B cell (primary cell): ENCODE data around the gene UBFD1. TPM values are rescaled to one million over a fixed set of nuclear protein-coding genes. Genes with fewer than 3 reads are reported as not detected.

Experiments
- ATAC-seq: fragments of 200-7000 bp; cut with Tn5 transposase; one replicate; pipeline ENCODE4 v1.10.0; 2021; ENCODE audit warnings: low read depth, mild to moderate bottlenecking, moderate number of reproducible peaks, moderate library complexity
- CTCF ChIA-PET: fragments of 350-600 bp; sonication (Branson Sonifier 250); formaldehyde crosslinking; loops from one replicate; lab custom pipeline; 2021; ENCODE audit warnings: antibody characterized with exemption, inconsistent platforms; lab: Charles Lee
- POLR2A ChIA-PET: fragments of 350-600 bp; sonication (Branson Sonifier 250); formaldehyde crosslinking; loops from one replicate; lab custom pipeline; 2021; ENCODE audit warnings: antibody characterized with exemption; lab: Charles Lee
- DNase-seq: peaks from one replicate; pipeline ENCODE4 v3.0.0; 2013
- H2AFZ ChIP-seq: 2 replicates; pipeline ENCODE4 v1.6.1; 2012; ENCODE audit warnings: mild to moderate bottlenecking, low read depth, low read length; ENCODE audit not compliant: insufficient read depth, poor library complexity, severe bottlenecking
- H3K27ac ChIP-seq, 2 donors: 1 replicate in 1 of 2; 2 replicates in 1 of 2; pipeline ENCODE4 v1.5.1; 2012 to 2013; ENCODE audit warnings: low read length in 2 of 2, mild to moderate bottlenecking in 2 of 2, moderate library complexity in 1 of 2
- H3K27me3 ChIP-seq, 4 experiments: fragments of 200-600 bp in 1 of 4; sonication (generic) in 1 of 4; replicated peaks in 1 of 4; 1 replicate in 2 of 4; 2 replicates in 2 of 4; pipeline versions ENCODE4 v1.6.1 to v1.7.0; 2013 to 2016; ENCODE audit warnings: low read length in 3 of 4, mild to moderate bottlenecking in 2 of 4, mixed read lengths in 1 of 4, moderate library complexity in 1 of 4; ENCODE audit not compliant: insufficient read depth in 4 of 4, control insufficient read depth in 3 of 4; ENCODE audit errors: control extremely low read depth in 1 of 4
- H3K36me3 ChIP-seq, 2 experiments: replicated peaks in 1 of 2; 1 replicate in 1 of 2; 2 replicates in 1 of 2; pipeline versions ENCODE4 v1.6.1 to v1.7.1; 2013; ENCODE audit warnings: low read length in 1 of 2; ENCODE audit not compliant: insufficient read depth in 2 of 2, control insufficient read depth in 1 of 2; ENCODE audit errors: control extremely low read depth in 1 of 2, extremely low read depth in 1 of 2
- H3K4me1 ChIP-seq, 2 donors: fragments of 200-600 bp in 1 of 2; sonication (generic) in 1 of 2; 1 replicate in 1 of 2; 2 replicates in 1 of 2; pipeline versions ENCODE4 v1.5.1 to v1.6.1; 2013 to 2017; ENCODE audit warnings: low read length in 2 of 2; ENCODE audit not compliant: control insufficient read depth in 2 of 2, insufficient read depth in 2 of 2
- H3K4me2 ChIP-seq: replicated peaks from 2 replicates; pipeline ENCODE3; 2012; ENCODE audit warnings: mild to moderate bottlenecking, low read depth, low read length; ENCODE audit not compliant: poor library complexity, severe bottlenecking
- H3K4me3 ChIP-seq, 5 experiments: fragments of 200-600 bp in 1 of 5; sonication (generic) in 1 of 5; 1 replicate in 3 of 5; 2 replicates in 2 of 5; pipeline versions ENCODE4 v1.5.1 to v1.7.0; 2011 to 2016; ENCODE audit warnings: low read length in 4 of 5, mild to moderate bottlenecking in 4 of 5, low read depth in 2 of 5, control low read depth in 1 of 5, moderate library complexity in 1 of 5; ENCODE audit not compliant: insufficient read depth in 1 of 5; ENCODE audit errors: control extremely low read depth in 1 of 5, extremely low read depth in 1 of 5
- H3K79me2 ChIP-seq: fragments of 200-600 bp; sonication (generic); one replicate; pipeline ENCODE4 v1.6.0; 2016; ENCODE audit warnings: low read length; ENCODE audit not compliant: control insufficient read depth, insufficient read depth
- H3K9ac ChIP-seq: fragments of 200-600 bp; sonication (generic); 2 replicates; pipeline ENCODE4 v1.6.1; 2017; ENCODE audit warnings: mild to moderate bottlenecking, low read length, moderate library complexity
- H3K9me3 ChIP-seq, 3 donors: one replicate each; pipeline versions ENCODE4 v1.6.1 to v1.7.1; 2013; ENCODE audit warnings: low read length in 2 of 3; ENCODE audit not compliant: control insufficient read depth in 2 of 3, insufficient read depth in 1 of 3; ENCODE audit errors: control extremely low read depth in 1 of 3
- H4K20me1 ChIP-seq: 2 replicates; pipeline ENCODE4 v1.6.0; 2012; ENCODE audit warnings: mild to moderate bottlenecking, low read length; ENCODE audit not compliant: insufficient read depth, control insufficient read depth, poor library complexity, severe bottlenecking
- H3K27ac Mint-ChIP-seq: one replicate; pipeline ENCODE4 v1.8.0; 2021; ENCODE audit warnings: mixed read lengths
- H3K27me3 Mint-ChIP-seq: one replicate; pipeline ENCODE4 v1.8.0; 2021; ENCODE audit warnings: mixed read lengths
- H3K4me1 Mint-ChIP-seq: one replicate; pipeline ENCODE4 v1.8.0; 2021; ENCODE audit warnings: mixed read lengths
- H3K4me3 Mint-ChIP-seq: one replicate; pipeline ENCODE4 v1.8.0; 2021; ENCODE audit warnings: mixed read lengths
- H3K9me3 Mint-ChIP-seq: one replicate; pipeline ENCODE4 v1.8.0; 2022; ENCODE audit warnings: mixed read lengths; ENCODE audit not compliant: insufficient read depth
- EZH2 ChIP-seq: IDR thresholded peaks from 2 replicates; pipeline ENCODE4 v1.6.1; 2012; ENCODE audit warnings: borderline replicate concordance, low read depth, mild to moderate bottlenecking, moderate library complexity, low read length; ENCODE audit not compliant: insufficient read depth, poor library complexity, severe bottlenecking
- WGBS: methylation state at CpG from one replicate; pipeline ENCODE4 v1.1.5; 2013; ENCODE audit warnings: missing lambda C conversion rate; ENCODE audit not compliant: insufficient coverage; 5-methylcytosine and 5-hydroxymethylcytosine counted together
- intact Hi-C: fragments of 100-400 bp; cut with micrococcal nuclease; formaldehyde crosslinking; loops from one replicate; pipeline ENCODE4 v1.10.0; 2022
- polyA plus RNA-seq: library from polyadenylated mRNA; depleted of rRNA; stranded (reverse); fragments of >200 nt; gene quantifications from 2 replicates; pipeline ENCODE4 v1.2.3, GENCODE V29; 2012
- total RNA-seq, 2 donors: library from RNA; stranded (reverse); fragments of 120-200 nt in 1 of 2; gene quantifications; 1 replicate in 1 of 2; 2 replicates in 1 of 2; pipeline versions ENCODE4 v1.2.3 to v1.2.4, GENCODE V29; 2013 to 2022
- TF ChIP-seq, protein P1 (sequence below): fragments of 200-600 bp; IDR thresholded peaks from one replicate; pipeline ENCODE4 v1.8.0; 2022; ENCODE audit warnings: antibody characterized with exemption, mild to moderate bottlenecking

UBFD1 gene
- total and polyA plus RNA-seq, 2 donors (not counting 1 experiment from before 2014, with no cell fraction given), result 12.8 to 49.2 TPM

DNA sequence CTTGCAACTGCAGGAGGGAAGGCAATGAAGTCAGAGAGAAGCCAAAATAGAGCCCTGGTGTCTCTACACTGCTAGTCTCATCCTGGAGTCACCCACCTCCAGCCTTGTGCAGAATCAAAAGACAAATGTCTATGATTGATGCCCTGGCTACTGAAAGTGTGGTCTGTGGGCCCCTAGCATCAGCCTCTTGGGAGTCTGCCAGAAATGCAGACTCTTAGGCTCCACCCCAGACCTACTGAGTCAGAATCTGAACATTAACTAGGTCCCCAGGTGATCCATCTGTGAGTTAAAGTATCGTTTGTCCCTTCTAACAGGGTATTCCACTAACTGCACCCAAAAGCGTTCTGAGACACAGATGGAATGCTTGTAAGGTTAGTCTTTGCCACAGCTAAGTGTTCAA lies 21.6 kb upstream of the UBFD1 start:
- H3K4me2 ChIP-seq, result no peak overlapping the region
- ATAC-seq, result no peak

DNA sequence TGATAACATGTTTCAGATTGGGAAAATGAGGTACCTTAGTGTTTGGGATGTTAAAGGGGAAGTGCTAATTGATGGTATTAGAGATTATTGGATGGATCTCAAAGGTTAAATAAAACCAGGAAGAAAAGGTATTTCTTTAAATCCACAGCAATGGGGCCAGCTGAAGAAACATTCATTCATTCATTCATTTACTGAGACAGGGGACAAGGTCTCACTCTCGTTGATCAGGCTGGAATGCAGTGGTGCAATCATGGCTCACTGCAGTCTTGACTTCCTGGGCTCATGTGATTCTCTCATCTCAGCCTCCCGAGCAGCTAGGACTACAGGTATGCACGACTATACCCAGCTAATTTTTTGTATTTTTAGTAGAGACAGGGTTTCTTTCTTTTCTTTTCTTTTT lies 20.1 kb upstream of the UBFD1 start:
- H3K27ac ChIP-seq, result no peak overlapping the region
- H3K9ac ChIP-seq, result no peak overlapping the region
- no peak for ATAC-seq
- peaks cover 20% of the 10 kb centered on the region for H3K79me2 ChIP-seq
- TF ChIP-seq EZH2, result no peak
- TF ChIP-seq, protein P1, sequence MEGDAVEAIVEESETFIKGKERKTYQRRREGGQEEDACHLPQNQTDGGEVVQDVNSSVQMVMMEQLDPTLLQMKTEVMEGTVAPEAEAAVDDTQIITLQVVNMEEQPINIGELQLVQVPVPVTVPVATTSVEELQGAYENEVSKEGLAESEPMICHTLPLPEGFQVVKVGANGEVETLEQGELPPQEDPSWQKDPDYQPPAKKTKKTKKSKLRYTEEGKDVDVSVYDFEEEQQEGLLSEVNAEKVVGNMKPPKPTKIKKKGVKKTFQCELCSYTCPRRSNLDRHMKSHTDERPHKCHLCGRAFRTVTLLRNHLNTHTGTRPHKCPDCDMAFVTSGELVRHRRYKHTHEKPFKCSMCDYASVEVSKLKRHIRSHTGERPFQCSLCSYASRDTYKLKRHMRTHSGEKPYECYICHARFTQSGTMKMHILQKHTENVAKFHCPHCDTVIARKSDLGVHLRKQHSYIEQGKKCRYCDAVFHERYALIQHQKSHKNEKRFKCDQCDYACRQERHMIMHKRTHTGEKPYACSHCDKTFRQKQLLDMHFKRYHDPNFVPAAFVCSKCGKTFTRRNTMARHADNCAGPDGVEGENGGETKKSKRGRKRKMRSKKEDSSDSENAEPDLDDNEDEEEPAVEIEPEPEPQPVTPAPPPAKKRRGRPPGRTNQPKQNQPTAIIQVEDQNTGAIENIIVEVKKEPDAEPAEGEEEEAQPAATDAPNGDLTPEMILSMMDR, result no peak
- H3K4me3 ChIP-seq, result no peak overlapping the region
- DNase-seq, result no peak
- Mint-ChIP-seq H3K4me1 (no peaks in the 10 kb centered on the region), H3K27me3 (no peaks in the 10 kb centered on the region), H3K9me3 (no peaks in the 10 kb centered on the region), H3K4me3 (no peak overlapping the region), H3K27ac (no peak overlapping the region)
- CTCF ChIA-PET, result no interaction called here
- no peaks in the 10 kb centered on the region for H3K27me3 ChIP-seq
- H3K4me2 ChIP-seq, result no peak overlapping the region
- intact Hi-C loops, result no loop called here
- POLR2A ChIA-PET, result no interaction called here
- 100% methylated on average over 1 of the region's 3 CpGs for WGBS
- peaks cover 2 to 42% of the 10 kb centered on the region in 2 experiments for H3K36me3 ChIP-seq
- H3K4me1 ChIP-seq, result no peaks in the 10 kb centered on the region
- no peaks in the 10 kb centered on the region for H4K20me1 ChIP-seq
- H3K9me3 ChIP-seq, result no peaks in the 10 kb centered on the region
- no peak overlapping the region for H2AFZ ChIP-seq

More for the DNA sequence above, 21.6 kb upstream of the UBFD1 start:
- H3K4me3 Mint-ChIP-seq, result no peak overlapping the region
- H3K27ac Mint-ChIP-seq, result no peak overlapping the region
- H3K4me1 ChIP-seq, result no peaks in the 10 kb centered on the region
- no peaks in the 10 kb centered on the region for H3K27me3 Mint-ChIP-seq
- POLR2A ChIA-PET, result interaction anchor here (0.7 kb wide), 1 partner anchor 41 kb away, joined by 11 read pairs; no protein-coding TSS in a partner anchor
- WGBS, result no CpG with 5 or more reads among the region's 2 CpGs
- DNase-seq, result no peak
- no peaks in the 10 kb centered on the region for H3K27me3 ChIP-seq
- peaks cover 15% of the 10 kb centered on the region for H3K79me2 ChIP-seq
- H3K4me1 Mint-ChIP-seq, result no peaks in the 10 kb centered on the region
- intact Hi-C loops, result no loop called here
- no peaks in the 10 kb centered on the region for H3K9me3 ChIP-seq
- no peak overlapping the region for H2AFZ ChIP-seq
- CTCF ChIA-PET, result no interaction called here
- no peaks in the 10 kb centered on the region for H4K20me1 ChIP-seq
- H3K36me3 ChIP-seq, result peaks cover 2 to 49% of the 10 kb centered on the region in 2 experiments
- H3K9me3 Mint-ChIP-seq, result no peaks in the 10 kb centered on the region
- H3K4me3 ChIP-seq, result no peak overlapping the region
- no peak overlapping the region for H3K9ac ChIP-seq
- TF ChIP-seq, protein P1, result no peak
- TF ChIP-seq EZH2, result no peak
- H3K27ac ChIP-seq, result no peak overlapping the region
